HFFc6 (cell line): ENCODE measurements around the gene AGPAT4. TPM values are rescaled to one million over a fixed set of nuclear protein-coding genes. Genes with fewer than 3 reads are reported as not detected.

Source experiments
- DNase-seq: peaks from one replicate; pipeline ENCODE4 v3.0.0-alpha.2; 2018
- H3K27ac Mint-ChIP-seq: 2 replicates; pipeline ENCODE4 v1.8.0; 2020; ENCODE audit warnings: mild to moderate bottlenecking, mixed read lengths
- H3K27me3 Mint-ChIP-seq: 2 replicates; pipeline ENCODE4 v1.8.0; 2021; ENCODE audit warnings: mild to moderate bottlenecking, moderate library complexity, mixed read lengths; ENCODE audit not compliant: insufficient read depth
- H3K36me3 Mint-ChIP-seq: 2 replicates; pipeline ENCODE4 v1.8.0; 2021; ENCODE audit warnings: low read depth, mixed read lengths
- H3K4me1 Mint-ChIP-seq: 2 replicates; pipeline ENCODE4 v1.8.0; 2020; ENCODE audit warnings: low read depth, mixed read lengths
- H3K4me3 Mint-ChIP-seq: 2 replicates; pipeline ENCODE4 v1.8.0; 2020; ENCODE audit warnings: mild to moderate bottlenecking, moderate library complexity, mixed read lengths
- H3K9me3 Mint-ChIP-seq: 2 replicates; pipeline ENCODE4 v1.8.0; 2020; ENCODE audit warnings: mild to moderate bottlenecking, mixed read lengths
- total RNA-seq, 6 experiments: library from RNA; stranded (reverse); fragmentation: NEBNext Ultra II Directional; extraction: Animal tissue kit (Norgen Biotek cat#: 25700); gene quantifications; 2 replicates in 1 of 6; 3 replicates in 5 of 6; pipeline ENCODE4 v1.2.3, GENCODE V29; 2021
- TF ChIP-seq, protein P1 (sequence below): fragments of 200-600 bp; sonication (generic); IDR thresholded peaks from 2 replicates; pipeline ENCODE4 v1.5.0; 2021; ENCODE audit warnings: antibody characterized with exemption, mild to moderate bottlenecking

AGPAT4 gene
- total RNA-seq, 6 experiments from 2014 or later: 2.3 to 4.0 (median 2.7) TPM

DNA sequence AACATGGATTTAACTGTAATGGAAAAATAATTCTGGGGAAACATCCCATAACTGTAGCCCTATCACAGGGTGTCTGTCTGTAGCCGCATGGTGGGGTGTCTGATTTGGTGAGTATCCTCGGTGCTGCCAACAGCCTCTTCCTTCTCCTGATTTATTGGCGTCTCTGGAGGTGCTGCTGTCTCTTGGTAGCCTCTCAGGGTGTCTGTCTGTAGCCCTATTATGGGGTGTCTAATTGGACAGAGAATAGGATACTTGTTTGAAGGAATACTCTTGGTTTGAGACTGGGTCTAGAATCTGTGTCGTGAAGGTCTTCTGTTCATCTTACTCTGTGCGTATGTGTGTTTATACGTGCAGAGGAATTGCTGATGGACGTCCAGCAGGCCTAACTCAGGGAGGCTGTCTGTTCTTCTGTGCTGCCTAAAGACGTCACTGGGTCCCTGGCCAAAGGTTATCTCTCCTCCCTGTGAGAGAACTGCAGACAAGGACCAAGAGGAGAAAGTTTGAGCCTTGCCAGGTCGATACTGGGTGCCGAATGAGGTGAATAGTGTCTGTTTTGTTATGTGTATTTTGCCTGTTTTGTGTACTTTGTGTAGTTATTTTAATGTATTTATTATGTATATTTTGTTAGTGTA, 18.9 kb upstream of the AGPAT4 start:
- Mint-ChIP-seq H3K27ac (no peak overlapping the region), H3K9me3 (no peaks in the 10 kb centered on the region; the same call in 1 of the 2 replicates), H3K4me1 (no peaks in the 10 kb centered on the region), H3K27me3 (peaks cover 15% of the 10 kb centered on the region), H3K4me3 (no peak overlapping the region), H3K36me3 (no peaks in the 10 kb centered on the region)
- no peak for DNase-seq
- TF ChIP-seq, protein P1, sequence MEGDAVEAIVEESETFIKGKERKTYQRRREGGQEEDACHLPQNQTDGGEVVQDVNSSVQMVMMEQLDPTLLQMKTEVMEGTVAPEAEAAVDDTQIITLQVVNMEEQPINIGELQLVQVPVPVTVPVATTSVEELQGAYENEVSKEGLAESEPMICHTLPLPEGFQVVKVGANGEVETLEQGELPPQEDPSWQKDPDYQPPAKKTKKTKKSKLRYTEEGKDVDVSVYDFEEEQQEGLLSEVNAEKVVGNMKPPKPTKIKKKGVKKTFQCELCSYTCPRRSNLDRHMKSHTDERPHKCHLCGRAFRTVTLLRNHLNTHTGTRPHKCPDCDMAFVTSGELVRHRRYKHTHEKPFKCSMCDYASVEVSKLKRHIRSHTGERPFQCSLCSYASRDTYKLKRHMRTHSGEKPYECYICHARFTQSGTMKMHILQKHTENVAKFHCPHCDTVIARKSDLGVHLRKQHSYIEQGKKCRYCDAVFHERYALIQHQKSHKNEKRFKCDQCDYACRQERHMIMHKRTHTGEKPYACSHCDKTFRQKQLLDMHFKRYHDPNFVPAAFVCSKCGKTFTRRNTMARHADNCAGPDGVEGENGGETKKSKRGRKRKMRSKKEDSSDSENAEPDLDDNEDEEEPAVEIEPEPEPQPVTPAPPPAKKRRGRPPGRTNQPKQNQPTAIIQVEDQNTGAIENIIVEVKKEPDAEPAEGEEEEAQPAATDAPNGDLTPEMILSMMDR: no peak

DNA sequence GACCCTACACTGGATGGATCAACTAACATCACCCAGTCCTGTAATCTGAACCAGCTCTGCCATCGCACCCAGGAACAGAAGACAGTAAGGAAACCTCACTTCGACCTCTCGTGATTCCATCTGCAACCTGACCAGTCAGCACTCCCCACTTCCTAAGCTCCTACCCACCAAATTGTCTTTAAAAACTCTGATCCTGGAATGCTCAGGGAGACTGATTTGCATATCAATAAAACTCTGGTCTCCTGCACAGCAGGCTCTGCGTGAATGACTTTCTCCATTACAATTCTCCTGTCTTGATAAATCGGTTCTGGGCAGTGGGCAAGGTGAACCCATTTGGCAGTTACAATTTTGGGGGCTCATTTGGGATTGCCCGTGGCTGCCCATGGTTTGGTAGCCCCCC, 18.3 kb upstream of the AGPAT4 start:
- H3K4me1 Mint-ChIP-seq: no peaks in the 10 kb centered on the region
- no peak overlapping the region for H3K27ac Mint-ChIP-seq
- TF ChIP-seq, protein P1: no peak
- no peaks in the 10 kb centered on the region; the same call in 1 of the 2 replicates for H3K9me3 Mint-ChIP-seq
- peaks cover 17% of the 10 kb centered on the region for H3K27me3 Mint-ChIP-seq
- no peak overlapping the region for H3K4me3 Mint-ChIP-seq
- no peaks in the 10 kb centered on the region for H3K36me3 Mint-ChIP-seq
- DNase-seq: no peak

DNA sequence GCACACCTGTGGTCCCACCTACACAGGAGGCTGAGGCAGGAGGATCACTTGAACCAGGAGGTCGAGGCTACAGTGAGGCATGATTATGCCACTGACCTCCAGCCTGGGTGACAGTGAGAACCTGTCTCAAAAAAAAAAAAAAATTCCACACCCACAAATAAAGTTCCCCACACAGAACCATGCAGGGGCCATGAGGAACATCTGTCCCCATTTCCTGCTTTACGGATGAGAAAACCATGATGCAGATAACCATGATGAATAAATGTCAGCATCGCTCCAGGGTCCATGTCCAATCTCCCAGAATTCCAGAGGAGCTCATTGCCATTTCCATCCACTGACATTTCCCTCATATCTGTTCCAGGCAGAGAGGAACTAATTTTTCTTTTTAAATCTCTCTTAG, 16.9 kb upstream of the AGPAT4 start:
- no peaks in the 10 kb centered on the region for H3K36me3 Mint-ChIP-seq
- DNase-seq: no peak
- H3K27ac Mint-ChIP-seq: no peak overlapping the region
- TF ChIP-seq, protein P1: no peak
- no peaks in the 10 kb centered on the region; the same call in 1 of the 2 replicates for H3K9me3 Mint-ChIP-seq
- peaks cover 20% of the 10 kb centered on the region for H3K27me3 Mint-ChIP-seq
- H3K4me1 Mint-ChIP-seq: no peaks in the 10 kb centered on the region
- no peak overlapping the region for H3K4me3 Mint-ChIP-seq

DNA sequence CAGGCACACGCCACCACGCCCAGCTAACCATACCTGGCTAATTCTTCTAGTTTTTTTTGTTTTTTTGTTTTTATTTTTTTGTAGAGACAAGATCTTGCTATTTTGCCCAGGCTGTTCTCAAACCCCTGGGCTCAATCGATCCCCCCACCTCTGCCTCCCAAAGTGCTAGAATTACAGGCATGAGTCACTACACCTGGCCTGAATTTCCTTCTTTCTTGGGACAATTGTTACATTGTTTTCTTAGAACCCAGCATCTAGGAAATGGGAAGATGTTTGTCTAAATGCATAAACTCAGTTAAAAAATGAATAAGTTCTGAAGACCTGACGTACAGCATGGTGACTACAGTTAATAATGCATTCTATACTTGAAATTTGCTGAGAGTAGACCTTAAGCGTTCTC, 10.8 kb upstream of the AGPAT4 start:
- Mint-ChIP-seq H3K9me3 (no peaks in the 10 kb centered on the region; the same call in 1 of the 2 replicates), H3K36me3 (no peaks in the 10 kb centered on the region), H3K27me3 (peaks cover 21% of the 10 kb centered on the region), H3K4me3 (no peak overlapping the region), H3K4me1 (no peaks in the 10 kb centered on the region), H3K27ac (no peak overlapping the region)
- no peak for DNase-seq
- TF ChIP-seq, protein P1: no peak

DNA sequence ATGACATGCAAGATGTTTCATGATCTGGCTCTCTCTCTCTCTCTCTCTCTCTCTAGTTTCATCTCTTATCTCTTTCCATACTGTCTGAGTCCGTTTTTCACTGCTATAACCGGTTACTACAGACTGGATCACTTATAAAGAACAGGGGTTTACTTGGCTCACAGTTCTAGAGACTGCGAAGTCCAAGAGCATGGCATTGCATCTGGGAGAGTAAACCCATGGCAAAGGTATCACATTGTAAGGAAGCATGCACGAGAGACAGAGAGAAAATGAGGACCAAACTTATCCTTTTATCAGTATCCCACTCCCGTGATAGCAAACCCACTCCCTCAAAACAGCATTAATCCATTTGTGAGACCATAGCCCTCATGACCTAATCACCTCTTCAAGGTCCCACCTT, 7.2 kb upstream of the AGPAT4 start:
- no peak for DNase-seq
- no peaks in the 10 kb centered on the region; the same call in 1 of the 2 replicates for H3K9me3 Mint-ChIP-seq
- H3K4me1 Mint-ChIP-seq: no peaks in the 10 kb centered on the region
- TF ChIP-seq, protein P1: no peak
- H3K4me3 Mint-ChIP-seq: no peak overlapping the region
- H3K27me3 Mint-ChIP-seq: peaks cover 12% of the 10 kb centered on the region
- no peaks in the 10 kb centered on the region for H3K36me3 Mint-ChIP-seq
- H3K27ac Mint-ChIP-seq: no peak overlapping the region
